Aorta (tissue), 5 donors: ENCODE data around the gene GPRC5C. TPM values are rescaled to one million over a fixed set of nuclear protein-coding genes. Genes with fewer than 3 reads are reported as not detected.

Experiments
- ATAC-seq: fragments of 200-7000 bp; cut with Tn5 transposase; one replicate; pipeline ENCODE4 v1.9.1; 2022; ENCODE audit warnings: moderate library complexity; ENCODE audit not compliant: low FRiP score
- DNase-seq, 2 donors: peaks; one replicate each; pipeline ENCODE4 v3.0.0-alpha.2; 2020
- H3K27ac ChIP-seq, 2 donors: one replicate each; pipeline ENCODE4 v1.5.1; 2013; ENCODE audit warnings: low read length in 2 of 2, mild to moderate bottlenecking in 2 of 2, moderate library complexity in 2 of 2, control low read depth in 1 of 2, inconsistent platforms in 1 of 2, low read depth in 1 of 2
- H3K27me3 ChIP-seq, 2 donors: one replicate each; pipeline ENCODE4 v1.6.1; 2013; ENCODE audit warnings: control low read depth in 1 of 2, low read length in 1 of 2, mild to moderate bottlenecking in 1 of 2, moderate library complexity in 1 of 2; ENCODE audit not compliant: insufficient read depth in 2 of 2, control insufficient read depth in 1 of 2
- H3K36me3 ChIP-seq, 2 donors: one replicate each; pipeline ENCODE4 v1.6.1; 2013; ENCODE audit warnings: control low read depth in 1 of 2, low read length in 1 of 2, mild to moderate bottlenecking in 1 of 2; ENCODE audit not compliant: insufficient read depth in 2 of 2, control insufficient read depth in 1 of 2
- H3K4me1 ChIP-seq, 2 donors: one replicate each; pipeline ENCODE4 v1.6.1; 2013; ENCODE audit warnings: low read length in 2 of 2, control low read depth in 1 of 2, mild to moderate bottlenecking in 1 of 2, moderate library complexity in 1 of 2; ENCODE audit not compliant: insufficient read depth in 2 of 2, control insufficient read depth in 1 of 2
- H3K4me3 ChIP-seq, 2 donors: one replicate each; pipeline ENCODE4 v1.5.1; 2013; ENCODE audit warnings: low read length in 2 of 2, control low read depth in 1 of 2, mild to moderate bottlenecking in 1 of 2
- H3K9me3 ChIP-seq: one replicate; pipeline ENCODE4 v1.6.1; 2013; ENCODE audit warnings: mild to moderate bottlenecking, low read length; ENCODE audit not compliant: control insufficient read depth
- WGBS, 2 donors: extraction: QIAGEN DNeasy Blood & Tissue Kit; methylation state at CpG; one replicate each; pipeline ENCODE4 v1.1.7; 2013; 5-methylcytosine and 5-hydroxymethylcytosine counted together
- intact Hi-C, 2 donors: fragments of 100-400 bp; cut with DNase I; formaldehyde crosslinking; loops; one replicate each; pipeline versions ENCODE4 v1.14.2 to v1.15.0; 2022
- long read RNA-seq, 2 donors: library from polyadenylated mRNA; unstranded; transcript quantifications; one replicate each; pipeline ENCODE4 v2.0.0, GENCODE V29; 2020 to 2021
- polyA plus RNA-seq, 2 donors: library from polyadenylated mRNA; stranded (reverse); fragments of 200-250 nt; gene quantifications; one replicate each; pipeline ENCODE4 v1.2.3, GENCODE V29; 2013
- total RNA-seq, 2 donors: library from RNA; stranded (reverse); fragmentation: NEBNext Ultra II Directional; extraction: Animal tissue kit (Norgen Biotek cat#: 25700); gene quantifications; one replicate each; pipeline ENCODE4 v1.2.1, GENCODE V29; 2021
- donor health status: healthy with polysubstance abuse.
- donor health status: Bipolar disorder and iron deficiency.
- donor health status: DM: no; HTN: no; CAD: no.
- donor health status: DM: no; HTN: no; CAD: no.
- donor health status: DM: yes; HTN: yes; CAD: no.

The GPRC5C gene, protein sequence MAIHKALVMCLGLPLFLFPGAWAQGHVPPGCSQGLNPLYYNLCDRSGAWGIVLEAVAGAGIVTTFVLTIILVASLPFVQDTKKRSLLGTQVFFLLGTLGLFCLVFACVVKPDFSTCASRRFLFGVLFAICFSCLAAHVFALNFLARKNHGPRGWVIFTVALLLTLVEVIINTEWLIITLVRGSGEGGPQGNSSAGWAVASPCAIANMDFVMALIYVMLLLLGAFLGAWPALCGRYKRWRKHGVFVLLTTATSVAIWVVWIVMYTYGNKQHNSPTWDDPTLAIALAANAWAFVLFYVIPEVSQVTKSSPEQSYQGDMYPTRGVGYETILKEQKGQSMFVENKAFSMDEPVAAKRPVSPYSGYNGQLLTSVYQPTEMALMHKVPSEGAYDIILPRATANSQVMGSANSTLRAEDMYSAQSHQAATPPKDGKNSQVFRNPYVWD
- 10 to 100 TPM; 43.6 to 51.7 TPM for total RNA-seq
- polyA plus RNA-seq = 10 to 100 TPM; 31.6 to 59.4 TPM
- long read RNA-seq, donor 1, transcript GPRC5C-202 (4 exons, 2,988 nt) = major isoform, 130 of 249 reads
- long read RNA-seq, donor 1, partial matches to known transcripts = 77 of 249 reads
- long read RNA-seq, donor 1, other reads (novel, unspliced or antisense) = 33 of 249 reads
- long read RNA-seq, donor 2, transcript GPRC5C-202 (4 exons, 2,988 nt) = major isoform, 8 of 27 reads
- long read RNA-seq, donor 2, partial matches to known transcripts = 11 of 27 reads
- long read RNA-seq, donor 2, other reads (novel, unspliced or antisense) = 5 of 27 reads

DNA sequence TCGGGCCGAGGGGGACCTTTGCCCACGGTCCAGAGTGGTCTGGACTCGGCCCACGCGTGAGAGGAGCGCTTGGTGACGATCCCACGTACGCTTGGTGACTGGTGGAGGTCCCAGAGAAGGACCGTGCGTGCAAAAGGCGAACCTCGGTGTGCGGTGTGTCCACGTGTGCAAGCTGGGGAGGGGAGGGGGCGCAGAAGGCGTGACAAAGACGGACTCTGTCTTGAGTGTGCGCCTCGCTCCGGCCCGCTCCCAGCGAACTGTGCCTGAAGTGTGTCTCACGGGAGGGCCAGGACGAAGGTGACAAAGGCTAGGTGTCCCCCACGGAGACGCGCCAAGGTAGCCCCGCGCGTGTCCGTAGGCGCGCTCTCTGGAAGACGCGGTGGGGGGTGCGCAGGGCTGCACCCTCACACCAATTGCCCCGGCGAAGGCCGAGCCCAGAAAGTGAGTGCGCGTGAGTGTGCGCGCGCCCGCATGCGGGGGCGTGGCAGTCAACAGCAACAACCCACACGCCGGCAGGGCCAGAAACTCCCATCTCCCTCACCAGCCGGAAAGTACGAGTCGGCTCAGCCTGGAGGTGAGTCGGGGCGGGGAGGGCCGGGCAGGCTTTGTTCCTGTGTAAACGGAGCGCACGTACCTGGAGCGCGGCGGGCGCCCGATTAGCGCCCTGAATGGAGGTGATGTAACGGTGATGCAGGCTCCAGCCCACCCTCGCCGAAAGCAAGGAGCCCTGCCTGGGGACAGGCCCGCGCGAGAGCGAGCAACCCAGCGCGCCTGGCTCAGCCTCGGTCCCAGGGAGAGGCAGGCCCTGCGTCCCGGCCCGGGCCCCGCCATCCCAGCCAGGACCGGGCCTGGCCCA lies at the start of gene GPRC5C:
GPRC5C (plus strand) TSS at position 521 of the 856 bp plus-strand sequence. CDS start 7,689 bp downstream, outside the sequence.
- DNase-seq (peak; percentile 83 to 88), ATAC-seq (peak; percentile 70)
- WGBS, 2 donors = 0% methylated on average over 77 to 81 of the region's 81 CpGs
- peak within 1 kb of the TSS; percentile 73 to 91 for H3K27ac ChIP-seq
- intact Hi-C loops = loop anchor here in 1 of 2 donors (2.0 kb wide), 2 partner anchors 15 to 23 kb away; no protein-coding TSS in a partner anchor
- H3K9me3 ChIP-seq = no peaks in the 10 kb centered on the region
- H3K27me3 ChIP-seq = no peaks in the 10 kb centered on the region
- H3K36me3 ChIP-seq = no peaks in the 10 kb centered on the region
- peak within 1 kb of the TSS; percentile 54 to 84 for H3K4me3 ChIP-seq
- H3K4me1 ChIP-seq = no peaks in the 10 kb centered on the region

- 91 to 95% methylated on average over 5 of the region's 5 CpGs for WGBS, 2 donors
- no peaks in the 10 kb centered on the region for H3K9me3 ChIP-seq
- no peaks in the 10 kb centered on the region for H3K27me3 ChIP-seq
- intact Hi-C loops = loop anchor here (5.0 kb wide), 1 partner anchor 44 kb away; no protein-coding TSS in a partner anchor
- no peaks in the 10 kb centered on the region for H3K36me3 ChIP-seq
- no peak for ATAC-seq
- H3K4me3 ChIP-seq = no peak overlapping the region
- H3K4me1 ChIP-seq = no peaks in the 10 kb centered on the region
- no peak overlapping the region for H3K27ac ChIP-seq
- DNase-seq = no peak
Observed at GRCh38 chr17:74383141-74383540, 48.7 kb upstream of the GPRC5C start.

DNA sequence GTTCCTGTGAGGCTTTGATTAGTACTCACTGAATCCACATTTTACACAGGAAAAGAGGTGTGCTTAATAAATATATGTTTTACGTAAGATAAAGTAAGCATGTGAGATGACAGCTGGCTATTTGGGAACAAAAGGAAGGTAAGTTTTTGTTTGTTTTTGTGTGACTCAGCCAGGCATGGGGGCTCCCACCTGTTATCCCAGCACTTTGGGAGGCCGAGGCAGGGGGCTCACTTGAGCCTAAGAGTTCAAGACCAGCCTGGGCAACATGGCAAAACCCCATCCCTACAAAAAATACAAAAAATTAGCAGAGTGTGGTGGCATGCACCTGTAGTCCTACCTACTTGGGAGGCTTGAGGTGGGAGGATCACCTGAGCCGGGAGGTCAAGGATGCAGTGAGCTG lies 46.7 kb upstream of the GPRC5C start:
- no peaks in the 10 kb centered on the region for H3K4me1 ChIP-seq
- ATAC-seq (no peak), DNase-seq (no peak)
- intact Hi-C loops = no loop called here
- H3K27me3 ChIP-seq = no peaks in the 10 kb centered on the region
- H3K9me3 ChIP-seq = no peaks in the 10 kb centered on the region
- H3K36me3 ChIP-seq = no peaks in the 10 kb centered on the region
- no peak overlapping the region for H3K4me3 ChIP-seq
- 95 to 98% methylated on average over 3 of the region's 3 CpGs for WGBS, 2 donors
- H3K27ac ChIP-seq = no peak overlapping the region

GRCh38 chr17:74386386-74386785 lies 45.5 kb upstream of the GPRC5C start:
- H3K4me1 ChIP-seq = no peaks in the 10 kb centered on the region
- no peak overlapping the region for H3K27ac ChIP-seq
- DNase-seq (peak in 1 of 2 donors; percentile 74), ATAC-seq (no peak)
- H3K27me3 ChIP-seq = no peaks in the 10 kb centered on the region
- intact Hi-C loops = no loop called here
- H3K4me3 ChIP-seq = no peak overlapping the region
- H3K36me3 ChIP-seq = no peaks in the 10 kb centered on the region
- WGBS, 2 donors = 51 to 57% methylated on average over 8 of the region's 8 CpGs
- H3K9me3 ChIP-seq = no peaks in the 10 kb centered on the region

DNA sequence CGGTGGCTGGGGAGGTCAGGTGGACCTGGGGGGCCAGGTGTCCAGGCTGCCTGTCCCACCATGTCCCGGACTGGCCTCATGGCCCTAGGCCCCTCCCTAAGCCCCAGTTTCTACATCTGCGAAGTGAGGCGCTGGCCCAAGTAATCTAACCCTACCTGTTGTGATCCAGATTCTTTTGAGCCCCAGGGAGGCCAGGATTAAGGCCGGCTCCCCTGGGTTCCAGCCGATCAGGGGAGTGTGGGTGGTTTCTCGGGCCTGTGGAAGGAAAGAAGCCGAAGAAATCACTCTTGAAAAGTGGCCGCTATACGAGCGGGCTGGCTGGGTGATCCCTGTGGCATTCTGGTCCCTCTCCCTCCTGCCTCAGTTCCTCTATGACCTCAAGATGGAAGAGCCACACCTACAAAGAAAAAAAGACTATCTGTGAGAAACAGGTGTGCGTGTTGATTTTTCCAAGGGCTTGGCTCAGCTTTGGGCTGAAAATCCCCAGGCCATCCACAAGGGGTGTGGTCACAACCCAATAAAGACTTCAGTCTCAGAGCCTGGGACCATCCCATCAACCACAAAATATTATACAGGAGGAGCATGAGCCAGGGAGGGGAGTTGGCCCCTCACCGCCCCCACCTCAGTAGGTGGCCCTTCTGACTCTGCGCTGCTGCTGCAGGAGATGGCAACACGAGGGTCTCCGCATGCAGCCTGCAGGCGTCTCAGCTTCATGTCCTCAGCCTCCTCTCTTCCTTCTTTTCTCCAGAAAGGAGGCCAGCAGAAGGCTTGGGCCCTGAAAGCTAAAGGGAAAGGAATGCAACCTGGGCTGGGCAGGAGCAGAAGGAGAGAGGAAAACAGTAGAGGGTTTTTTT lies 44.3 kb upstream of the GPRC5C start:
- no peaks in the 10 kb centered on the region for H3K36me3 ChIP-seq
- DNase-seq (no peak), ATAC-seq (no peak)
- intact Hi-C loops = no loop called here
- H3K4me1 ChIP-seq = no peaks in the 10 kb centered on the region
- H3K27me3 ChIP-seq = no peaks in the 10 kb centered on the region
- no peaks in the 10 kb centered on the region for H3K9me3 ChIP-seq
- H3K4me3 ChIP-seq = no peak overlapping the region
- no peak overlapping the region for H3K27ac ChIP-seq
- 89 to 92% methylated on average over 17 of the region's 17 CpGs for WGBS, 2 donors

DNA sequence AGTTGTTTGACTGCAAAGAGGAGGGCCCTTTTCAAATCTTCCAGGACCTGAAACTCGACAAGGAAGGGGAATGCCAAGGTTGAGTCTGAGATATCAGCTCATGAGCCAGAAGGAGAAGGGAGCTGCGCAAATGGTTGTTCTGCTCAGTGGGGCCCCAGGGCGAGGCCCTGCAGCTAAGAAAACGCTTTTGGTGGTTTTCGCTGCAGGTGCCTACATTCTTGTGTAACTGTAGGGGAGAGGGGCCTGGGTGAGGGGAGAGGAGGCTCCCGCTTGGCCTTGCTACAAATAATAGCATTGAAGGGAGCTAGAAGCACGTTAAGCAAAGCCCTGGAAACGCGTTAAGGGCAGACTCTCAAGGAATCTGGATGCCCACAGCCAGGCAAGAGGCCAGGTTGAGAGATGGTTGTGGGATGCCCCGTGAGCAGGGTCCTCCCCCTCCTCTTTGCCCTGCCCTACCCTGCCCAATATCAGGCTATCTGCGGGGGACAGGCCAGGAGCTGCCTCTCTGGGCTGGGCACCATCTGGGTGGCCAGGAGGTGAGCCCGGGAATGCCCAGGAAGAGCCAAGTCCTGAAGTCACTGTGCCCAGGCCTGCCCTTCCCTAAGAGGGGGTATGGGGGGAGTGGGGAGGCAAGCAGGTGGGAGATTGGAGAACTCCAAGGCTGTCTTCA lies 42.7 kb upstream of the GPRC5C start:
- ATAC-seq (no peak), DNase-seq (no peak)
- H3K36me3 ChIP-seq = no peaks in the 10 kb centered on the region
- no peaks in the 10 kb centered on the region for H3K4me1 ChIP-seq
- no peaks in the 10 kb centered on the region for H3K27me3 ChIP-seq
- H3K9me3 ChIP-seq = no peaks in the 10 kb centered on the region
- H3K27ac ChIP-seq = no peak overlapping the region
- WGBS, 2 donors = 84 to 87% methylated on average over 12 of the region's 12 CpGs
- intact Hi-C loops = no loop called here
- no peak overlapping the region for H3K4me3 ChIP-seq

GRCh38 chr17:74389937-74390679 lies 41.8 kb upstream of the GPRC5C start:
- Histone ChIP-seq H3K27ac (no peak overlapping the region), H3K4me1 (no peaks in the 10 kb centered on the region), H3K4me3 (no peak overlapping the region), H3K36me3 (no peaks in the 10 kb centered on the region), H3K27me3 (no peaks in the 10 kb centered on the region), H3K9me3 (no peaks in the 10 kb centered on the region)
- WGBS, 2 donors = 94 to 95% methylated on average over 2 of the region's 2 CpGs
- DNase-seq (no peak), ATAC-seq (no peak)
- intact Hi-C loops = no loop called here
